ENCODE results near the gene TEKTIP1.

DNA sequence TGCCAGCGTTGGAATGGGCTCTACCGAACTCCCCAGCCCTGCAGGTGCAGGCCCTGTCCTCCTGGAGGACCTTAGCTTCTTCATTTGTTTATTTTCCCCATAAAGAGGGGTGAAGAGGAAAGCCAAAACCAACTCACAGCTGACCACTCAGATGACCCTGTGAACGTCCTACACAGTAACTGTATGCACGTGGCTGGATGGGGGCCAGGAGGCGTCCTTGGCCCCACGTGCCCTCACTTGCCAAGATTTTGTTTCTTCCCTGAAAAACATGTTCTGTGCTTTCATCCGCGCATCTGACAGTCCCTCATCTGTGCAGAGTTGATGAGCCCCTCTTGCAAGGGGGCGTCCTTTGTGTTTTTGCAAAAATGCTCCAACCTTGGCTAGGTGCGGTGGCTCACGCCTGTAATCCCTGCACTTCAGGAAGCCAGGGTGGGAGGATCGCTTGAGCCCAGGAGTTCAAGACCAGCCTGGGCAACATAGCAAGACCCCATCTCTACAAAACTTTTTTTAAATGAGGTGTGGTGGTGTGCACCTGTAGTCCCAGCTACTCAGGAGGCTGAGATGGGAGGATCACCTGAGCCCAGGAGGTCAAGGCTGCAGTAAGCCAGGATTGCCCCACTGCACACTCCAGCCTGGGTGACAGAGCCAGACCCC is 5.3 kb upstream of the TEKTIP1 start:
- TF ChIP-seq CTCF (IDR thresholded peaks at IDR 0.05; ENCODE audit: poor library complexity) (no peak), EZH2 (IDR thresholded peaks at IDR 0.05; ENCODE audit: borderline replicate concordance) (no peak), EZH2phosphoT487 (IDR thresholded peaks at IDR 0.05; ENCODE audit: low read depth, severe bottlenecking, unreplicated experiment) (no peak)
